Measurements from ENCODE around the gene CBX1. TPM values are rescaled to one million over a fixed set of nuclear protein-coding genes. Genes with fewer than 3 reads are reported as not detected.

The CBX1 gene
- total and polyA plus RNA-seq, 10 of the 15 experiments (the other 5 are each of a cell fraction or from before 2014, with no cell fraction given): 11.8 to 99.2 (median 43.5) TPM

DNA sequence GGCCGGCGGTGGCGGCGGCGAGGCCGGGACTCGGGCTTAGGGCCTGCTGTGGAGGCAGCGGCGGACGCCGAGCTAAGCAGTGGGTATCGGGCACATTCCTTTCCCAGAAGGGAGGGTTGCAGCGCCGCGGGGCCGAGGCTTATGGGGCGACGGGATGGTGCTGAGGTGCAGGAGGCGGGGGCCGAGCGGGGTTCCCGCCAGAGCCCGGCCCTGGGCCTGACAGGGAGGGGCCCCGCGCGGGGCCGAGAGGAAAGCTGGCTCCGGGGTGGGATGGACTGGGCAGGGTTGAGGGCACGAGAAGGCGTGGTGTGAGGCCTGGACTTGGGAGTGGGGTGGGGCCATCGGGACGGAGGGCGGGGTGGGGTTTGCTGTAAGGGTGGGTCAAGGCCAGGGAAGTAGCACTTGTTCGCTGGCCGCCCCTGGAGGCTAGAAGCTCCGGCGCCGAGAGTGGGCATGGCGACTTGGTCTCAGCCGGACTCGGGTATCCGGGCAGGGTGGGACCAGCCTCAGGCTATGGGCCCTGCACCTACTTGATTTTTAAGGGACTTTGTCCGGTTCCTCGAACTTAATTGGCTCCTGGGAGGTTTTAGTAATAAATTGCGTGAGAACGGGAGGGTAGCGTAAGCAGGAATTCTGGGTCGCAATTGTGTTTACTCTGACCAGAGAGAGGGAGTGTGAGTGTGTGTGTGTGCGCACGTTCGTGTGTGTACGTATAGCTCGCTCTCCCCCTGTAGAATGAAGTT, 52.7 kb downstream of the CBX1 start:
- no peak for FAIRE-seq
- Histone ChIP-seq H2AFZ (ENCODE audit: control insufficient read depth, low read depth, low read length) (peak overlapping the region; percentile 78), H3K4me2 (ENCODE audit: control insufficient read depth, insufficient read depth) (peak overlapping the region; percentile 63), H4K20me1 (ENCODE audit: control insufficient read depth, insufficient read depth) (peaks cover 5% of the 10 kb centered on the region; the same call in 1 of the 2 replicates), H3K9me3 (replicated peaks; ENCODE audit: control insufficient read depth, insufficient read depth, low read length) (no peaks in the 10 kb centered on the region), H3K4me3 (peak overlapping the region; percentile 97), H3K9ac (ENCODE audit: control insufficient read depth, insufficient read depth, low read length) (peak overlapping the region; percentile 92), H3K27me3 (replicated peaks in 1 of 2; ENCODE audit: control insufficient read depth in 2 of 2, insufficient read depth in 2 of 2, low read length in 1 of 2) (no peaks in the 10 kb centered on the region), H3K36me3 (ENCODE audit: control insufficient read depth in 2 of 2, insufficient read depth in 2 of 2, low read length in 1 of 2) (peaks cover 9 to 19% of the 10 kb centered on the region in 2 experiments), H3K4me1 (ENCODE audit: control insufficient read depth, insufficient read depth, low read length) (peaks cover 14% of the 10 kb centered on the region; the same call in 1 of the 2 replicates), H3K27ac (ENCODE audit: control insufficient read depth, insufficient read depth) (peak overlapping the region; percentile 89), H3K79me2 (ENCODE audit: control insufficient read depth, insufficient read depth, low read length) (peaks cover 69% of the 10 kb centered on the region)
- ChIA-PET POLR2A (interaction anchor here (0.5 to 4.8 kb wide), 19 partner anchors 10 to 529 kb away, joined by 3 to 29 read pairs (median 6); partner anchors contain the start of genes CBX1, CDK5RAP3, PNPO and SNX11), CTCF (interaction anchor here (1.0 to 9.0 kb wide), 17 partner anchors 12 to 541 kb away, joined by 3 to 87 read pairs (median 6); partner anchors contain the start of genes CDK5RAP3 and COPZ2), SMC1A (ENCODE audit: uncharacterized antibody, unreplicated experiment) (interaction anchor here (0.7 to 5.8 kb wide), 14 partner anchors 10 to 262 kb away, joined by 3 to 39 read pairs (median 6); partner anchors contain the start of gene PNPO), RAD21 (ENCODE audit: unreplicated experiment) (interaction anchor here (0.6 to 5.8 kb wide), 13 partner anchors 12 to 107 kb away, joined by 3 to 47 read pairs (median 5); partner anchors contain the start of genes CDK5RAP3, COPZ2 and PNPO)
- peak; percentile 59 for DNase-seq (ENCODE audit: low read depth, low spot score)
- BruUV-seq (replicated peaks): no TSS peak
- ATAC-seq: peak; percentile 72
- intact Hi-C loops (cut with micrococcal nuclease; ENCODE audit: unreplicated experiment): loop anchor here (2.0 kb wide), 2 partner anchors 22 to 78 kb away; partner anchors contain the start of gene CDK5RAP3
- in situ Hi-C loops (cut with MboI): no loop called here
- WGBS (ENCODE audit: insufficient coverage, insufficient replicate concordance, low lambda C conversion rate, missing lambda C conversion rate): under 1% methylated on average over 43 of the region's 53 CpGs
- TF ChIP-seq NFYB (IDR thresholded peaks at IDR 0.05; ENCODE audit: insufficient read depth, low read depth, low read length) (no peak), CHD4 (IDR thresholded peaks at IDR 0.05) (no peak), NFYA (IDR thresholded peaks at IDR 0.05; ENCODE audit: borderline replicate concordance, low read depth, low read length) (no peak), ZNF24 (IDR thresholded peaks at IDR 0.05) (no peak), HDAC6 (IDR thresholded peaks at IDR 0.05; ENCODE audit: unreplicated experiment) (peak; percentile 40), NR2F1 (conservative IDR thresholded peaks at IDR 0.05) (no peak), DPF2 (IDR thresholded peaks at IDR 0.05) (no peak), ESRRA (IDR thresholded peaks at IDR 0.05; ENCODE audit: low read length) (no peak), RUNX3 (IDR thresholded peaks at IDR 0.05; ENCODE audit: low read length) (no peak), NR2C1 (IDR thresholded peaks at IDR 0.05) (no peak), ZBTB33 (IDR thresholded peaks at IDR 0.05) (no peak), IRF3 (IDR thresholded peaks at IDR 0.05) (no peak), MEF2A (IDR thresholded peaks at IDR 0.05; ENCODE audit: insufficient read depth, low read depth, low read length) (no peak), MTA3 (IDR thresholded peaks at IDR 0.05; ENCODE audit: borderline replicate concordance, low read length) (no peak), RAD51 (IDR thresholded peaks at IDR 0.05) (no peak)
- TF ChIP-seq, protein P1, sequence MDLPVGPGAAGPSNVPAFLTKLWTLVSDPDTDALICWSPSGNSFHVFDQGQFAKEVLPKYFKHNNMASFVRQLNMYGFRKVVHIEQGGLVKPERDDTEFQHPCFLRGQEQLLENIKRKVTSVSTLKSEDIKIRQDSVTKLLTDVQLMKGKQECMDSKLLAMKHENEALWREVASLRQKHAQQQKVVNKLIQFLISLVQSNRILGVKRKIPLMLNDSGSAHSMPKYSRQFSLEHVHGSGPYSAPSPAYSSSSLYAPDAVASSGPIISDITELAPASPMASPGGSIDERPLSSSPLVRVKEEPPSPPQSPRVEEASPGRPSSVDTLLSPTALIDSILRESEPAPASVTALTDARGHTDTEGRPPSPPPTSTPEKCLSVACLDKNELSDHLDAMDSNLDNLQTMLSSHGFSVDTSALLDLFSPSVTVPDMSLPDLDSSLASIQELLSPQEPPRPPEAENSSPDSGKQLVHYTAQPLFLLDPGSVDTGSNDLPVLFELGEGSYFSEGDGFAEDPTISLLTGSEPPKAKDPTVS (IDR thresholded peaks at IDR 0.05; ENCODE audit: low read depth, low read length): no peak
